UCSD-AML1 (cell line): Measurements from ENCODE around the gene SLC8A1.

Source experiments
- DNase-seq: peaks from one replicate; lab custom pipeline; 2025; ENCODE audit not compliant: unreplicated experiment; lab: John Stamatoyannopoulos, UW

SLC8A1 gene

GRCh38 chr2:40458271-40458794 lies 6.4 kb upstream of the SLC8A1 start:
- DNase-seq: no peak

- DNase-seq: no peak
These were observed 5.9 kb upstream of the SLC8A1 start for GRCh38 chr2:40457837-40458236.

- DNase-seq: no peak
These were observed 5.5 kb upstream of the SLC8A1 start for GRCh38 chr2:40457366-40457765.

GRCh38 chr2:40456926-40457325 lies 5.0 kb upstream of the SLC8A1 start:
- DNase-seq: no peak

- no peak for DNase-seq
These were observed 3.8 kb upstream of the SLC8A1 start for GRCh38 chr2:40455661-40456060.

- no peak for DNase-seq
These were observed 2.4 kb upstream of the SLC8A1 start for GRCh38 chr2:40454321-40454720.

GRCh38 chr2:40452786-40453185 lies 896 bp upstream of the SLC8A1 start:
- no peak for DNase-seq

- no peak for DNase-seq
These were observed 977 bp downstream of the SLC8A1 start for GRCh38 chr2:40450796-40451430.

- DNase-seq: no peak
These were observed 1.7 kb downstream of the SLC8A1 start for GRCh38 chr2:40450066-40450795.

GRCh38 chr2:40448476-40449079 lies 3.3 kb downstream of the SLC8A1 start:
- no peak for DNase-seq

- no peak for DNase-seq
These were observed 6.4 kb downstream of the SLC8A1 start for GRCh38 chr2:40445467-40445866.

GRCh38 chr2:40440835-40441234 lies 11.1 kb downstream of the SLC8A1 start:
- no peak for DNase-seq

GRCh38 chr2:40439473-40439872 lies 12.4 kb downstream of the SLC8A1 start:
- DNase-seq: no peak

- no peak for DNase-seq
These were observed 15.8 kb downstream of the SLC8A1 start for GRCh38 chr2:40436093-40436475.

GRCh38 chr2:40435426-40436092 lies 16.3 kb downstream of the SLC8A1 start:
- DNase-seq: no peak

GRCh38 chr2:40434731-40435271 lies 17.1 kb downstream of the SLC8A1 start:
- no peak for DNase-seq

- DNase-seq: no peak
These were observed 18.2 kb downstream of the SLC8A1 start for GRCh38 chr2:40433736-40434135.

GRCh38 chr2:40432921-40433483 lies 18.9 kb downstream of the SLC8A1 start:
- no peak for DNase-seq

GRCh38 chr2:40431600-40431955 lies 20.3 kb downstream of the SLC8A1 start:
- DNase-seq: peak; percentile 17

- no peak for DNase-seq
These were observed 20.9 kb downstream of the SLC8A1 start for GRCh38 chr2:40430776-40431599.
